Activated T-cell treated with anti-CD3 and anti-CD28 coated beads, Interleukin-2, amount 50 U/mL, for 4 hours (primary cell): ENCODE measurements around the gene POLR3G. TPM values are rescaled to one million over a fixed set of nuclear protein-coding genes. Genes with fewer than 3 reads are reported as not detected.

ENCODE experiments used
- ATAC-seq, 2 donors: fragments of 200-7000 bp; cut with Tn5 transposase; one replicate each; pipeline ENCODE4 v1.10.0; 2021
- DNase-seq: peaks from one replicate; pipeline ENCODE4 v3.0.0-alpha.2; 2020
- H3K27me3 Mint-ChIP-seq: one replicate; pipeline ENCODE4 v1.8.0; 2021; ENCODE audit warnings: low read depth, mixed read lengths
- H3K36me3 Mint-ChIP-seq: one replicate; pipeline ENCODE4 v1.8.0; 2022; ENCODE audit warnings: mixed read lengths; ENCODE audit not compliant: insufficient read depth
- H3K4me1 Mint-ChIP-seq: one replicate; pipeline ENCODE4 v1.8.0; 2021; ENCODE audit warnings: low read depth, mixed read lengths
- H3K4me3 Mint-ChIP-seq: one replicate; pipeline ENCODE4 v1.8.0; 2021; ENCODE audit warnings: mild to moderate bottlenecking, moderate library complexity, mixed read lengths
- H3K9me3 Mint-ChIP-seq: one replicate; pipeline ENCODE4 v1.8.0; 2021; ENCODE audit warnings: mixed read lengths
- total RNA-seq, 3 donors: library from RNA; stranded (reverse); gene quantifications; one replicate each; pipeline ENCODE4 v1.2.1, GENCODE V29; 2021

The POLR3G gene
- total RNA-seq, 3 donors from 2014 or later, result 17.9 to 22.5 (median 22.3) TPM

DNA sequence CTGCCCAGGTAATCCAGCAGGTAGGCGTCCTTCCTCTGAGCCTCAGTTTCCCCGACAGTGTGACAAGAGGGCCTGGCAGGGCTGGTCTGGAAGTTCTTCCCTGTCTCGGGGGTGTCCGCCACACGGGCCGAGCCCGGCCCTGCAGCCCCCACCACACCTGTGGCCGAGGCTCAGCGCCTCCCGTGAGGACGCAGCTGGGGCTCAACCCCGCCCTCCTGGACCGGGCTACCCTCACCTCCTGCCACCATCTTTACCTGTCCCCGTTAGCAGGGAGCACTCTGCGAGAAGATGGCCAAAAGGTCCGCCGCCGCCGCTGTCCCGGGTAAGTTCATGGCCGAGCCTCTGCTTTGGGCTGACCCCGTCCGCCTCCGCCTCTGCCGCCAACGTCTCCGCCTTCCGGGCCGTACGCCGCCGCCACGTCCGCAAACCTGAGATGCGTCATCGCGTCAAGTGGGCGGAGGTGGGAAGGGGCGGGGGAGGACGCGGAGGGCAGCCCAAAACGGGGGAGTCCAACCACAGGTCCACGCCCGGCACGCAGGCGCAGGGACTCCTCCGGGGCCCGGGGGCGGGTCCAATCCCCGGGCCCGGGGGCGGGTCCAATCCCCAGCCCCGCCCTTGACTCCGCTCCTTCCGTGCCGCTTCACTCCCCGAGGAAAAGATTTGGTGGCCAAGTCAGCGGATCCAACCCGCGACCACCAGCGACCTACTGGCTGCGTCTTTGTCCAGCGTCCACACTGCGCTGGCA lies 54.7 kb downstream of the POLR3G start, which contains the start of gene LYSMD3:
Gene LYSMD3, minus strand, starts transcription at position 391 of the 745 bp plus-strand sequence. CDS start 4,295 bp downstream, outside the sequence.
- Mint-ChIP-seq H3K4me3 (peak within 1 kb of the TSS; percentile 95), H3K9me3 (no peaks in the 10 kb centered on the region), H3K4me1 (peaks cover 29% of the 10 kb centered on the region), H3K27me3 (peaks cover 21% of the 10 kb centered on the region), H3K36me3 (peaks cover 7% of the 10 kb centered on the region)
- ATAC-seq (peak; percentile 92 to 94), DNase-seq (peak; percentile 97)

DNA sequence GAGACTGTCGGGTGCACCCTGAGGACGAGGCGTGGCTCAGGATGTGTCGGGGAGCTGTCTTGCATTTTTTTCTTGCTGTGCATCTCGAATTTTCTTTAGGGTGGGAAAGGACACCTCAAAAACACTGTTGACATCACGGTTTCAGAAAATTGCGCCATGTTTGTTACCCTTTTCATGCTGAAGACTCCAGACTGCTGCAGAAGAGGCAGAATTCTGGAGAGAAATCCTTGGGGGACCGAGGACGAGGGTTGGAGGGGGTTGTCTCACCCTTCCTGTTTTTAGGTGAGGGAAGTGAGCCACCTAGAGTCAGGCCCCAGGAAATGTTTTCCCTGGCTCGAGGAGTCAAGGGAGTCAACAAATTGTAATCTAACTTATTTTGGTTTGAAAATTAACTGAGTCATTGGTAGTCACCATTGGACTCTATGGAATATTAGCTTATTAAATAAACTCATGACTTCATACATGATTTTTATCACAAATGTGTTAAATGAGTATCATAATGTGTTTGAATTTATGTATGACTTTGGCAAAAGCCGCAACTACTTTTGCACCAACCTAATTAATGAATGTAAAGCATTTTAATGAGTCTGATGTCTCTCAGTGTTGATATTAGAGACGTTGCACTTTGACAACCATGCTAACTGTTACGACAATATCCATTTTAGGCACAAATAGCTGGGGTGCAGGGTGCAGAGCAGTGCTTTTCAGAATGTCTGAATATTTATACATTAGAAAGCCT lies 55.4 kb downstream of the POLR3G start:
- Mint-ChIP-seq H3K4me1 (peaks cover 27% of the 10 kb centered on the region), H3K4me3 (peak overlapping the region; percentile 95), H3K9me3 (no peaks in the 10 kb centered on the region), H3K36me3 (peaks cover 4% of the 10 kb centered on the region), H3K27me3 (peaks cover 24% of the 10 kb centered on the region)
- ATAC-seq, result peak; percentile 57 to 63
- peak; percentile 42 for DNase-seq

DNA sequence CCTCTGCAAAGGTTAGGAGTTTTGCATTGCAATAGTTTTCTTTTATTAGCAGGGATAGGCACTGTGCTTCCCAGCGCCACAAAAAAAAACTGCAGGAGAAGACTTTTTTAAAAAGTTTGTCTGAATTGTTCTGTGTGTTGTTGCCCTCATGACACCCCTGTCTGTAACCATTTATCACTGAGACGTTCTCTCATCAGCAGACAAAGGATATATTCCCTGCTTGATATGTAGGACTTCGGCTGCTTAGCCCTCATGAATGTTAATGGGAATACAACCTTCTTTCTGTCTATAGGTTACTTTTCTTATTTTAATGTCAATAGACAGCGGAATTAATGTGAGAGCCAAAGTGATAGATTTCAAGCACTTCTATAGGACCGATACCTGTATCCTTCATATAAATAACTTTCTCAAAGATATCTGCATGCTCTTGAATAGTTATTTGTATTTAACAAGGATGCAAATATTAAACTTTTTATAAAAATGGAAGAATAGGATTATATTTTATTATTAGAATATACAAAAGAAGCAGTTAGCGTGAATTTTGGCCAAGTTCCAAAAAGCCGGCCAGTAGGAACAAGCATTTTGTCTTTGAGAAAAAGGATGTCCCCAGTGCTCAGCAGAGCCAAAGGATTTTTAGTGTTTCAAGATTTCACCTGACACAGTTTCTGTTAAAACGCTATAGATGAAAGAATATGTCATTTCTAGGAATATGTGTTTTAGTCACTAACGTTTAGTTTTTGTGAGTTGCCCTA lies 56.2 kb downstream of the POLR3G start:
- H3K4me1 Mint-ChIP-seq, result peaks cover 26% of the 10 kb centered on the region
- H3K4me3 Mint-ChIP-seq, result peak overlapping the region; percentile 95
- peaks cover 31% of the 10 kb centered on the region for H3K27me3 Mint-ChIP-seq
- H3K36me3 Mint-ChIP-seq, result peaks cover 2% of the 10 kb centered on the region
- ATAC-seq (no peak), DNase-seq (no peak)
- H3K9me3 Mint-ChIP-seq, result no peaks in the 10 kb centered on the region

DNA sequence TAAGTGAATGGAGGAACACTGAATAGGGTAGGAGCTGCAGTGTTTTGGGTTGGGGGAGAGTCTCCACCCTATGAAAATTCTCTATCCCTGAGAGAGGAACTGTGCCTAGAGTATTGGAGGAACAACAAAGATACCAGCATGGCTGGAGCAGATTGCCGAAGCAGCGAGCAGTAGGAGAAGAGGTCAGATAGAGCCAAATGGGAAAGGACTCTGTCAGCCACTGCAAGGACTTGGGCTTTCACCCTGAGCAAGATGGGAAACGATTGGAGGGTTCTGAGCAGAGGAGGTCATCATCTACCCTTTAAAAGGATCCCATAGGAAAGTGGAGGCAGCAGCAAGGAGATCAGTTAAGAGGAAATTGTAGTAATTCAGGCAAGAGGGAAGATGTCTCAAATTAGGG lies 59.1 kb downstream of the POLR3G start:
- no peak for DNase-seq
- Mint-ChIP-seq H3K4me1 (peaks cover 2% of the 10 kb centered on the region), H3K27me3 (peaks cover 38% of the 10 kb centered on the region), H3K4me3 (no peak overlapping the region), H3K9me3 (no peaks in the 10 kb centered on the region), H3K36me3 (no peaks in the 10 kb centered on the region)
- no peak for ATAC-seq

DNA sequence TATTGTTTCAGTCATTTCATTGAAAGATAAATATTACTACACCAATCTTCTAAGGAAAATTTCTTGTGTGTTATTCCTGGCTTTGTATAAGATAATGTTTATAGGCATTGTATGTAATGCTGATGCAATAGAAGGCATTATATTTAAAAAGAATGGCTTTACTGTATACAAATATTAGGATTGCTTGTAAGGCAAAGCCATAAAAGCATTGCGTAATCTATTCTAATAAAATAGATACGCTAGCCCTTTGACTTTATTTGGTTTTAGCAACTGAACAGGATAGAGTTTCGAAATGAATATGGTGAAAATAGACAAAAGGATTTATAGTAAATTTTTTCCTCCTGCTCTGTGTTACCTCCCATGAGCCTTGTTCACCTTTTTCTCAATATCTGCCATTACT lies 60.3 kb downstream of the POLR3G start:
- no peaks in the 10 kb centered on the region for H3K4me1 Mint-ChIP-seq
- DNase-seq (no peak), ATAC-seq (no peak)
- H3K27me3 Mint-ChIP-seq, result peaks cover 41% of the 10 kb centered on the region
- H3K4me3 Mint-ChIP-seq, result no peak overlapping the region
- no peaks in the 10 kb centered on the region for H3K36me3 Mint-ChIP-seq
- H3K9me3 Mint-ChIP-seq, result no peaks in the 10 kb centered on the region

DNA sequence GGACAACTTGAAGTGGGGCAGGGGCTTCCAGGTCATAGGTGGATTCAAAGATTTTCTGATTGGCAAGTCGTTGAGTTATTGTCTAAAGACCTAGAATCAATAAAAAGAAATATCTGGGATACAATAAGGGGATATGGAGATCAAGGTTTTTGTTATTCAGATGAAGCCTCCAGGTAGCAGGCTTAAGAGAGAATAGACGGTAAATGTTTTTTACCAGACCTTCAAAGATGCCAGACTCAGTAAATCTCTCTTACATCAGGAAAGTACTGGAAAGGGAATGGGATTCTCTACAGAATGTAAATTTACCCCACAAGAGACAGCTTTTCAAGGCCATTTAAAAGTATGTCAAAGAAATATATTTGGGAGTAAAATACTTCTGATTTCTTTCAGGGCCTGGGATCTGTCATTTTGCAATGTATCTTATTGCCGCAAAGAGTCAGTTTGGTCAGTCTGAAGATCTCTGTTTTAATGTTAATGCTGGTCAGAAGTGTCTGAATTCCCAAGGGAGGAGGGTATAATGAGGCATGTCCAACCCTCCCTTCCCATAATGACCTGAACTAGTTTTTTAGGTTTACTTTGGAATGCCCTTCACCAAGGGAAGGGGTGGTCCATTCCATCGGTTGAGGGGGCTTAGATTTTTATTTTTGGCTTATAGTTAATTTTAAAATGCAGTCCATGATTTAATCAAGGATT lies 68.3 kb downstream of the POLR3G start:
- no peaks in the 10 kb centered on the region for H3K4me1 Mint-ChIP-seq
- no peaks in the 10 kb centered on the region for H3K36me3 Mint-ChIP-seq
- no peak for DNase-seq
- H3K27me3 Mint-ChIP-seq, result peaks cover 37% of the 10 kb centered on the region
- H3K9me3 Mint-ChIP-seq, result no peaks in the 10 kb centered on the region
- no peak for ATAC-seq
- H3K4me3 Mint-ChIP-seq, result no peak overlapping the region

DNA sequence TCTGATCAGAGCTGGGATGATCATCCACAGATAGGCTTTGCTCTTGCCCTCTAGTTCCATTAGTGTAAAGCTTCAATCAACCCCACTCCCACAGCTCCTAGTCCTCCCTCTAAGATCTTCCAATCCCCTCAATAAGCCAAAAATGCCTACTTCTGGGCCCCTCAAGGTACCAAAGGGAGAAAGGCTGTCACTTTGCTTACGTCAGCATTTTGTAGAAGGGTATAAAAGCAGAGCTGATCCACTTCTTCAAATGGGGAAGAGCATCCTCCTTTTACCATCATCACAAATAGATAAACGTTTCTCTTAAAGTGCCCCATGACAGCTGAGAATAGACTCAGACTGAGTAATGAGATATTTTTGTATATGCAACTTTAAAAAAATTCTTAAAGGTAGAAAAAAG lies 70.8 kb downstream of the POLR3G start:
- Mint-ChIP-seq H3K27me3 (peaks cover 37% of the 10 kb centered on the region), H3K9me3 (no peaks in the 10 kb centered on the region), H3K4me3 (no peak overlapping the region), H3K36me3 (no peaks in the 10 kb centered on the region), H3K4me1 (no peaks in the 10 kb centered on the region)
- DNase-seq (no peak), ATAC-seq (no peak)

DNA sequence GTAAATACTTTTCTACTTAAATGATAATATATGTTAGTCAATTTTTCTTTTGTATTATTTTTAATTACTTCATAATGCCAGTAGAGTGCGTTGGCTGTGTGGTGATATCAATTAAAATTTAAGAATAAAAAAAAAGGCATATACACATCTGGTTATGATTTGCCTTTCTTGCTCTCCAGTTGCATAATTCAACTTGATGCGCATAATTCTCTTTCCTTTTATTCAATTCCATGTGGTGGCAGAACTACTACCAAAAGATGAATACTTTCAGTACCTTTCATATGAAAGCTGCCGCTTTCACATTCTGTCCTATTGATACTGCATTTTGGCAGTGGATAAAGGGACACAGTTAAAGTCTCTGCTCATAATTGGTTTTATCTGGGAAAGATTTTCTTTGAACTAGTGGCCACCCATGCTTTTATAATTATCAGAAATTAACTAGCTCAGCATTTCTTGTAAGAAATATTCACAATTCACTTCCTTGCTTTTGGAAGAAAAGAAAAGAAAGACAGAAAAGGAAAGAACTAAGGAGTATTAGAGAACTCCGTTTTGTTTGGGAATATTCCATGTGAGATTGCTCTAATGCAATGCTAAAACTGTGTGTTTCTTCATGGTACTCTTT lies 71.7 kb downstream of the POLR3G start:
- no peaks in the 10 kb centered on the region for H3K9me3 Mint-ChIP-seq
- H3K27me3 Mint-ChIP-seq, result peaks cover 39% of the 10 kb centered on the region
- DNase-seq (no peak), ATAC-seq (no peak)
- H3K36me3 Mint-ChIP-seq, result no peaks in the 10 kb centered on the region
- no peak overlapping the region for H3K4me3 Mint-ChIP-seq
- no peaks in the 10 kb centered on the region for H3K4me1 Mint-ChIP-seq

DNA sequence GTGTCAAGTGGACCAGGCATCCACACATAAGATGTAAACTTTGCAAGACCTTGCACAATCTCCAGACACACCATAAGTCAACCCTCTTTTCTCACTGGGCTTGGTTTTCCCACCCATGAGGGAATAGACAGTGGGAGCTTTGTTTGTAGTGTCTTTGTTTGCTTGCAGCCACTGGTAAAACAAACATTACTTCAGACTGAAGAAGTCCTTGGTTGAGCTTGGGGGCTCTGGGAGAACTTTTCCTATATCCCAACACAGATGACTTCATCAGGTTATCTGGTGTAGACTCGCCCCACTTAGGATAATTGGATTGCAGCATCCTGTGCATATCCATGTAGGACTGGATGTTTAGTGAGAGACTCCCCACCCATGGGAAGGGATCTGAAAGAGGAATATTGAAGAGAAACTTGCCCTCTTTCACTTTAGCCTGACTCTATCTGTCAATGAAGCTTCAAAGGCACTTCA lies 72.4 kb downstream of the POLR3G start:
- no peak for DNase-seq
- Mint-ChIP-seq H3K4me1 (no peaks in the 10 kb centered on the region), H3K36me3 (no peaks in the 10 kb centered on the region), H3K27me3 (peaks cover 39% of the 10 kb centered on the region), H3K9me3 (no peaks in the 10 kb centered on the region), H3K4me3 (no peak overlapping the region)
- no peak for ATAC-seq

DNA sequence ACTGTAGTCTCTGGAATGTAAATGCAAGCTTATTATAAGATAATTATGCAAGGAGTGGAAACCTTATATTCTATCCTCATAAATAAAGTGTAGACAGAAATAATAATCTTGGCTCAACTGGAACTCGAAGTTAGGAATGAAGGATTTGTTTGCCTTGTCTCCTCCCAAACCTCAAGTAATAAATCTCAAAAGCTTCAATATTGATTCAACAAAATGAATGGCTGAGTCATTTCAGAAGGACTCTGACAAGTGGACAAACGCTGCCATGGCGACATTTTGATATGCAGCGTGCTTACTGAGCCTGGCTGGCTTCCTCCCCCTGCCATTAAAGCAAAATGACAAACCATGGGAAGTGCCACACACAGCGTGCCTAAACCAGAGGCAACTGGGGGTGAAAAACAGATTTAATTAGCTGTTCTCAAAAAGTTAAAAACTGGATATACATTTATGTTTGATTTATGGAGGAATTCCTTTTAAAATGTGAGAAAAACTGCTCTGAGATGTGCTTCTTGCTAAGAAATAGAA lies 73.5 kb downstream of the POLR3G start:
- Mint-ChIP-seq H3K27me3 (peaks cover 34% of the 10 kb centered on the region), H3K4me1 (no peaks in the 10 kb centered on the region)

DNA sequence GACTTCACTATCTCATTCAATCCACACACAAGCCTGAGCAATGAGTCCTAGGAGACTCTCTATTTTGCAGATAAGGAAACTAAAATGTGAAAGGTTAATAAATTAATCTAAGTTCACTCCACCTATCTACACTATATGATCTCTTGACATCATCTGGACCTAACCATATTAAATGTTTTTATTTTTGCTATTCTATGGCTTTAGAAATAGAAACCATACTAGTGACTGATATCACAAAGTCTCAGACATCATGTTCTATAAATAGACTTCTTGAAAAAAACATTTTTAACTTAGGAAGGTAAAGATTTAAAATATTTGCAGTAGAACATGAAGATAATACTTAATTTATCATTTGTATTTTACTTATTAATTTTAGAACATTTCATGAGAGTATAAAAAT lies 74.6 kb downstream of the POLR3G start:
- Mint-ChIP-seq H3K4me3 (no peak overlapping the region), H3K4me1 (no peaks in the 10 kb centered on the region), H3K9me3 (no peaks in the 10 kb centered on the region), H3K27me3 (peaks cover 31% of the 10 kb centered on the region), H3K36me3 (no peaks in the 10 kb centered on the region)
- ATAC-seq (no peak), DNase-seq (no peak)

More for the DNA sequence above, 73.5 kb downstream of the POLR3G start:
- Mint-ChIP-seq H3K36me3 (no peaks in the 10 kb centered on the region), H3K4me3 (no peak overlapping the region), H3K9me3 (no peaks in the 10 kb centered on the region)
- DNase-seq (no peak), ATAC-seq (no peak)

DNA sequence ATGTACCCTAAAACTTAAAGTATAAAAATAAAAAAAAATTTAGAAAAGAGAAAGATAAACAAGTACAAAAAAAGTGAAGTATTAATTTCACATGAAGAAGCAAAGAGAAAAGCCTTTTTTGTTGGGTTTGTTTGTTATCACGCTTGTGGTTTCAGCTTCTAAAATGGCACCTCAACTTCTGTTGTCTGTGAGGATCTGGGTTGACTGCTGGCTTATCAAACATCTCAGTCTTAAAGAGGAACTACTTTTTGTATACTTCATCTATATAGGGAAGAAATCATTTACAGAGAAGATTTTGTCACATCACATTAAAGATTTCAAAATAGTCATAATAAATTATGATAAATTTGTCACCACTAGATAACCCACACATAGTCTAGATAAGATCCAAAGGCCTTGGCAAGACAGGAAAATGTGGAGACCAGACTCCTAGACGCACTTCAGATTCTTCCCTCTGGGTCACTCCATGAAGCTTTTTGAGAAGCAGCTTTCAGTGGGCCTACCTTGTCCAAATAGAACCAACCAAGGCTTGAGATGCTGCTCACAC lies 75.1 kb downstream of the POLR3G start:
- no peaks in the 10 kb centered on the region for H3K36me3 Mint-ChIP-seq
- ATAC-seq, result no peak
- no peak for DNase-seq
- H3K4me3 Mint-ChIP-seq, result no peak overlapping the region
- H3K4me1 Mint-ChIP-seq, result no peaks in the 10 kb centered on the region
- no peaks in the 10 kb centered on the region for H3K9me3 Mint-ChIP-seq
- peaks cover 27% of the 10 kb centered on the region for H3K27me3 Mint-ChIP-seq

DNA sequence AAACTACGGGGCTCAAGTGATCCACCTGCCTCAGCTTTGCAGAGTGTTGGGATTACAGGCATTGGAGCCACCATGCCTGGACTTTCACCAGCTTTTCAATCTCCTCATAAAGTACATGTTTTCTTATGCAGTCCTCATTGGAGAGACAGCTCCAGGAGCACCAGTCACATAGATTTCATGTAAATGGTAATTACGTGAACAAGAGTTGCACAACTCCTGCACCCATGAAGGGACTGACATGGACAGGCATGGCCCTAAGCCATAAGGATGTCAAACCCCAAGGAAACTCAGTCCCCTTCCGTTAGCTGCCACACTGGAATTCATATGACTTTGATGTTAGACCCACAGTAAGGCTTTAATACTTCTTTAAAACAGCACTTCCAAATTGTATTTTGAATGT lies 76.3 kb downstream of the POLR3G start:
- no peaks in the 10 kb centered on the region for H3K9me3 Mint-ChIP-seq
- peaks cover 25% of the 10 kb centered on the region for H3K27me3 Mint-ChIP-seq
- ATAC-seq (no peak), DNase-seq (no peak)
- no peaks in the 10 kb centered on the region for H3K36me3 Mint-ChIP-seq
- H3K4me3 Mint-ChIP-seq, result no peak overlapping the region
- H3K4me1 Mint-ChIP-seq, result no peaks in the 10 kb centered on the region
